Measurements from ENCODE around the gene STYXL1.
A peak's percentile ranks its signal among the peaks of the same experiment; 100 is the strongest.

Gene STYXL1

GRCh38 chr7:76057813-76058145 lies 10.0 kb upstream of the STYXL1 start:
- no peak overlapping the region for H2BK120ac ChIP-seq (ENCODE audit: low read depth, low read length)
- H2BK5ac ChIP-seq (ENCODE audit: low read depth, low read length, poor library complexity, severe bottlenecking) = no peak overlapping the region
- no peak overlapping the region for H3K4me2 ChIP-seq (ENCODE audit: low read length, poor library complexity, severe bottlenecking)
- H4K91ac ChIP-seq (ENCODE audit: low read length) = no peak overlapping the region
- no peaks in the 10 kb centered on the region for H3K9me3 ChIP-seq (ENCODE audit: control insufficient read depth, low read length)
- H2AK5ac ChIP-seq (ENCODE audit: low read length, severe bottlenecking) = no peak overlapping the region
- H4K8ac ChIP-seq (ENCODE audit: low read length) = no peak overlapping the region
- peaks cover 13% of the 10 kb centered on the region for H3K4me1 ChIP-seq (ENCODE audit: control insufficient read depth, insufficient read depth, low read depth, low read length)
- H3K27me3 ChIP-seq (ENCODE audit: control insufficient read depth in 1 of 2, insufficient read depth in 1 of 2, low read length in 2 of 2) = no peaks in the 10 kb centered on the region
- no peak overlapping the region for H3K4me3 ChIP-seq (ENCODE audit: insufficient read depth in 1 of 2, low read depth in 1 of 2, low read length in 2 of 2)
- no peak overlapping the region for H2BK15ac ChIP-seq (ENCODE audit: low read depth, poor library complexity, severe bottlenecking)
- no peak overlapping the region for H3K18ac ChIP-seq (ENCODE audit: low read depth in 1 of 2, low read length in 2 of 2)
- no peak overlapping the region for H2BK12ac ChIP-seq (ENCODE audit: low read length in 2 of 2)
- no peak overlapping the region for H3K4ac ChIP-seq (ENCODE audit: low read depth in 1 of 2, low read length in 2 of 2)
- H3K9ac ChIP-seq (ENCODE audit: low read length) = no peak overlapping the region
- 93% methylated on average over 11 of the region's 11 CpGs for WGBS
- no peak overlapping the region for H3K14ac ChIP-seq (ENCODE audit: low read length in 2 of 2)
- peaks cover 66 to 90% of the 10 kb centered on the region in 2 experiments for H3K36me3 ChIP-seq (ENCODE audit: control insufficient read depth in 1 of 2, insufficient read depth in 2 of 2, low read depth in 1 of 2, low read length in 2 of 2)
- H3K79me1 ChIP-seq (replicated peaks; ENCODE audit: low read length, poor library complexity, severe bottlenecking) = peaks cover 42% of the 10 kb centered on the region
- no peak overlapping the region for H3K23ac ChIP-seq (ENCODE audit: low read length in 2 of 2)
- H3K27ac ChIP-seq (ENCODE audit: low read length, poor library complexity, severe bottlenecking) = no peak overlapping the region
- H2AFZ ChIP-seq (ENCODE audit: low read depth, low read length) = no peak overlapping the region
- no peak for DNase-seq

DNA sequence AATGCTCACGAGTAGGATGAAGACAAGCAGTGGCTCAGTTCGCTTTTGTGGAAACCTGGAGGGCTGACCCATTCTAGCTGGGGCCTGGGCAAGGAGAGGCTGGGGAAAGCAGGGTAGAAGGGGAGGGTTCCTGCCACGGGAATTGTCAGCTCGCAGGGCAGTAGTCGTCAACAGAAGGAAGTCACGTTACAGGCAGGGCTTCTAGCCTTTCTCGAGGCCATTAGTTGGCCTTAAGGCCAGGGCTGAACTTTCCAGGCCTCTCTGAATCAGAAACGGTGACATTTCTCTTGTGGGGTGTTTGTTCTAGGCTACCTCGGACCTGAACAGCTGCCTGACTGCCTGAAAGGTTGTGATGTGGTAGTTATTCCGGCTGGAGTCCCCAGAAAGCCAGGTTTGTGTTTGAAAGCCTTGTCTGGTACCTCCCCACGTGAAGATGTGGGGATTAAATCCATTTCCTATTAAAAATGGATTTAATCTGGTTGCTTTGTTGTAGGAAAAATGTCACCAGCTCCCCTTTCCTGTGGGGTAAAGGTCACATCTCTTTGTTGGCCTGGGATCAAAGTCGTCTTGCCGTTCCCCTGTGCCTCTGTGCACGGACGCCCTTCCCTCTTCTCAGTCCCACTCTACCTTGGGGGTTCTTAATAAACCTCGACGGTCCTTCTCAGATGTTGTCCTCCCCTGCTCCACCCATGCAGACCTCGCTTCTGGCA lies 9.5 kb upstream of the STYXL1 start:
- Histone ChIP-seq H2BK12ac (ENCODE audit: low read length in 2 of 2) (no peak overlapping the region), H3K4me2 (ENCODE audit: low read length, poor library complexity, severe bottlenecking) (no peak overlapping the region), H3K36me3 (ENCODE audit: control insufficient read depth in 1 of 2, insufficient read depth in 2 of 2, low read depth in 1 of 2, low read length in 2 of 2) (peaks cover 63 to 86% of the 10 kb centered on the region in 2 experiments), H3K79me1 (replicated peaks; ENCODE audit: low read length, poor library complexity, severe bottlenecking) (peaks cover 41% of the 10 kb centered on the region), H3K23ac (ENCODE audit: low read length in 2 of 2) (no peak overlapping the region), H3K14ac (ENCODE audit: low read length in 2 of 2) (no peak overlapping the region), H3K4ac (ENCODE audit: low read depth in 1 of 2, low read length in 2 of 2) (no peak overlapping the region), H2AK5ac (ENCODE audit: low read length, severe bottlenecking) (no peak overlapping the region), H3K18ac (ENCODE audit: low read depth in 1 of 2, low read length in 2 of 2) (no peak overlapping the region), H2BK15ac (ENCODE audit: low read depth, poor library complexity, severe bottlenecking) (no peak overlapping the region), H2BK120ac (ENCODE audit: low read depth, low read length) (no peak overlapping the region), H4K91ac (ENCODE audit: low read length) (no peak overlapping the region), H3K27me3 (ENCODE audit: control insufficient read depth in 1 of 2, insufficient read depth in 1 of 2, low read length in 2 of 2) (no peaks in the 10 kb centered on the region), H3K4me3 (ENCODE audit: insufficient read depth in 1 of 2, low read depth in 1 of 2, low read length in 2 of 2) (no peak overlapping the region), H2BK5ac (ENCODE audit: low read depth, low read length, poor library complexity, severe bottlenecking) (no peak overlapping the region), H2AFZ (ENCODE audit: low read depth, low read length) (no peak overlapping the region), H3K4me1 (ENCODE audit: control insufficient read depth, insufficient read depth, low read depth, low read length) (peaks cover 13% of the 10 kb centered on the region), H3K9me3 (ENCODE audit: control insufficient read depth, low read length) (no peaks in the 10 kb centered on the region), H3K27ac (ENCODE audit: low read length, poor library complexity, severe bottlenecking) (no peak overlapping the region), H3K9ac (ENCODE audit: low read length) (no peak overlapping the region), H4K8ac (ENCODE audit: low read length) (no peak overlapping the region)
- 97% methylated on average over 18 of the region's 18 CpGs for WGBS
- DNase-seq = no peak

- Histone ChIP-seq H3K14ac (ENCODE audit: low read length in 2 of 2) (no peak overlapping the region), H3K4ac (ENCODE audit: low read depth in 1 of 2, low read length in 2 of 2) (no peak overlapping the region), H4K8ac (ENCODE audit: low read length) (no peak overlapping the region), H2BK15ac (ENCODE audit: low read depth, poor library complexity, severe bottlenecking) (no peak overlapping the region), H3K27me3 (ENCODE audit: control insufficient read depth in 1 of 2, insufficient read depth in 1 of 2, low read length in 2 of 2) (no peaks in the 10 kb centered on the region), H3K9ac (ENCODE audit: low read length) (no peak overlapping the region), H3K9me3 (ENCODE audit: control insufficient read depth, low read length) (no peaks in the 10 kb centered on the region), H3K36me3 (ENCODE audit: control insufficient read depth in 1 of 2, insufficient read depth in 2 of 2, low read depth in 1 of 2, low read length in 2 of 2) (peaks cover 58 to 83% of the 10 kb centered on the region in 2 experiments), H3K27ac (ENCODE audit: low read length, poor library complexity, severe bottlenecking) (no peak overlapping the region), H3K4me3 (ENCODE audit: insufficient read depth in 1 of 2, low read depth in 1 of 2, low read length in 2 of 2) (no peak overlapping the region), H4K91ac (ENCODE audit: low read length) (no peak overlapping the region), H3K4me2 (ENCODE audit: low read length, poor library complexity, severe bottlenecking) (no peak overlapping the region), H2BK120ac (ENCODE audit: low read depth, low read length) (no peak overlapping the region), H2BK12ac (ENCODE audit: low read length in 2 of 2) (no peak overlapping the region), H3K79me1 (replicated peaks; ENCODE audit: low read length, poor library complexity, severe bottlenecking) (peaks cover 36% of the 10 kb centered on the region), H2BK5ac (ENCODE audit: low read depth, low read length, poor library complexity, severe bottlenecking) (no peak overlapping the region), H3K4me1 (ENCODE audit: control insufficient read depth, insufficient read depth, low read depth, low read length) (peaks cover 13% of the 10 kb centered on the region), H2AK5ac (ENCODE audit: low read length, severe bottlenecking) (no peak overlapping the region), H3K23ac (ENCODE audit: low read length in 2 of 2) (no peak overlapping the region), H2AFZ (ENCODE audit: low read depth, low read length) (no peak overlapping the region), H3K18ac (ENCODE audit: low read depth in 1 of 2, low read length in 2 of 2) (no peak overlapping the region)
- WGBS = 99% methylated on average over 5 of the region's 7 CpGs
- no peak for DNase-seq
Observed at GRCh38 chr7:76056241-76056640, 8.4 kb upstream of the STYXL1 start.

GRCh38 chr7:76054123-76055120 lies 6.6 kb upstream of the STYXL1 start:
- no peaks in the 10 kb centered on the region for H3K27me3 ChIP-seq (ENCODE audit: control insufficient read depth in 1 of 2, insufficient read depth in 1 of 2, low read length in 2 of 2)
- H2BK12ac ChIP-seq (ENCODE audit: low read length in 2 of 2) = no peak overlapping the region
- H2AK5ac ChIP-seq (ENCODE audit: low read length, severe bottlenecking) = no peak overlapping the region
- H2BK15ac ChIP-seq (ENCODE audit: low read depth, poor library complexity, severe bottlenecking) = no peak overlapping the region
- H3K4ac ChIP-seq (ENCODE audit: low read depth in 1 of 2, low read length in 2 of 2) = no peak overlapping the region
- H3K4me1 ChIP-seq (ENCODE audit: control insufficient read depth, insufficient read depth, low read depth, low read length) = peaks cover 13% of the 10 kb centered on the region
- no peak overlapping the region for H3K23ac ChIP-seq (ENCODE audit: low read length in 2 of 2)
- no peak overlapping the region for H3K4me2 ChIP-seq (ENCODE audit: low read length, poor library complexity, severe bottlenecking)
- peak overlapping the region in 1 of 2 experiments; percentile 25 for H3K4me3 ChIP-seq (ENCODE audit: insufficient read depth in 1 of 2, low read depth in 1 of 2, low read length in 2 of 2)
- 86% methylated on average over 16 of the region's 18 CpGs for WGBS
- no peaks in the 10 kb centered on the region for H3K9me3 ChIP-seq (ENCODE audit: control insufficient read depth, low read length)
- no peak overlapping the region for H3K18ac ChIP-seq (ENCODE audit: low read depth in 1 of 2, low read length in 2 of 2)
- peak overlapping the region; percentile 21 for H3K27ac ChIP-seq (ENCODE audit: low read length, poor library complexity, severe bottlenecking)
- H4K91ac ChIP-seq (ENCODE audit: low read length) = no peak overlapping the region
- no peak overlapping the region for H2BK5ac ChIP-seq (ENCODE audit: low read depth, low read length, poor library complexity, severe bottlenecking)
- H3K9ac ChIP-seq (ENCODE audit: low read length) = peak overlapping the region; percentile 64
- no peak overlapping the region for H2AFZ ChIP-seq (ENCODE audit: low read depth, low read length)
- peak; percentile 85 for DNase-seq
- no peak overlapping the region for H4K8ac ChIP-seq (ENCODE audit: low read length)
- H3K36me3 ChIP-seq (ENCODE audit: control insufficient read depth in 1 of 2, insufficient read depth in 2 of 2, low read depth in 1 of 2, low read length in 2 of 2) = peaks cover 45 to 74% of the 10 kb centered on the region in 2 experiments
- H3K14ac ChIP-seq (ENCODE audit: low read length in 2 of 2) = no peak overlapping the region
- H3K79me1 ChIP-seq (replicated peaks; ENCODE audit: low read length, poor library complexity, severe bottlenecking) = peaks cover 25% of the 10 kb centered on the region
- H2BK120ac ChIP-seq (ENCODE audit: low read depth, low read length) = no peak overlapping the region

Data from mesenchymal stem cell (in vitro differentiated cells and primary cell).